ENCODE data around the gene NARS2. TPM values are rescaled to one million over a fixed set of nuclear protein-coding genes. Genes with fewer than 3 reads are reported as not detected.

Gene NARS2
- total RNA-seq, 4 donors from 2014 or later: 6.4 to 15.1 (median 10.4) TPM

DNA sequence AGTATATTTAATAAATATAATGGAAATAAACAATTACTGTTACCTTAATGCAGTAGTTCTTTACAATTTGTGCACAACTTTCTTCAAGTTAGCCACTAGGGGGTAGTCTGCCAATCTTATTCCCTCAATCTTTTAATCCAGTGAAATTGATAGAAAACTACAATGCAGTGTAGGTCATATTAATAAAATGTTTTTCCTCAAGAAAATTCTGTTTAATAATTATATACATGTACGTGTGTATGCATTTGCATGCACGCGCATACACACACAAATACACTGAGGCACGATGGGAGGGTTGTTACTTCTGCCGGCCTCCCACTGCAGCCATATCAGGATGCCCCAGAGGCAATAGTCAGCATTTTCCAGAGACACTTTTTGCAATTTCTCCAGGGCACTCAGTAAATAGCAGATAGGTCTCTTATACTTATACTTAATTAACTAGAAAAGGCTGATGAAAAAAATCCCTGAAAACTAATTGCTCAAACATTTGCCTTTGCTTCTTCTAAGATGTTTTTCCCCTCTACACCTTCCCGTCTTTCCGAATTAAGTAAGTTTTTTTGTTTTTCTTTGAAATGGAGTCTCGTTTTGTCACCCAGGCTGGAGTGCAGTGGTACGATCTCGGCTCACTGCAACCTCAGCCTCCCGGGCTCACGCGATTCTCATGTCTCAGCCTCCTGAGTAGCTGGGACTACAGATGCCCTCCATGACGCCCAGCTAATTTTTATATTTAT lies 160.2 kb downstream of the NARS2 start:
- peaks cover 7 to 40% (median 16%) of the 10 kb centered on the region in 4 donors for H3K4me1 ChIP-seq
- DNase-seq: no peak
- WGBS, 2 donors (ENCODE audit: low coverage in 1 of 2): 81 to 88% methylated on average over 7 to 14 of the region's 14 CpGs
- H3K4me3 ChIP-seq: no peak overlapping the region
- intact Hi-C loops (cut with DNase I; ENCODE audit: low total_unique reads) (no loop called here), in situ Hi-C loops (cut with MboI; ENCODE audit: low pct_ligation_motif_present in 1 of 4, low pct_unique_long_range_greater_than_20kb in 1 of 4, low sequenced_read_pairs in 3 of 4) (loop anchor here in 2 of 4 donors (10.0 to 25.0 kb wide), 2 partner anchors 150 to 177 kb away; no protein-coding TSS in a partner anchor)
- H3K27ac ChIP-seq: peak overlapping the region in 1 of 4 donors; percentile 99
- H3K27me3 ChIP-seq: no peaks in the 10 kb centered on the region
- peaks cover 10 to 12% of the 10 kb centered on the region in 2 donors for H3K9me3 ChIP-seq
- H3K36me3 ChIP-seq: no peaks in the 10 kb centered on the region
- TF ChIP-seq, protein P1, sequence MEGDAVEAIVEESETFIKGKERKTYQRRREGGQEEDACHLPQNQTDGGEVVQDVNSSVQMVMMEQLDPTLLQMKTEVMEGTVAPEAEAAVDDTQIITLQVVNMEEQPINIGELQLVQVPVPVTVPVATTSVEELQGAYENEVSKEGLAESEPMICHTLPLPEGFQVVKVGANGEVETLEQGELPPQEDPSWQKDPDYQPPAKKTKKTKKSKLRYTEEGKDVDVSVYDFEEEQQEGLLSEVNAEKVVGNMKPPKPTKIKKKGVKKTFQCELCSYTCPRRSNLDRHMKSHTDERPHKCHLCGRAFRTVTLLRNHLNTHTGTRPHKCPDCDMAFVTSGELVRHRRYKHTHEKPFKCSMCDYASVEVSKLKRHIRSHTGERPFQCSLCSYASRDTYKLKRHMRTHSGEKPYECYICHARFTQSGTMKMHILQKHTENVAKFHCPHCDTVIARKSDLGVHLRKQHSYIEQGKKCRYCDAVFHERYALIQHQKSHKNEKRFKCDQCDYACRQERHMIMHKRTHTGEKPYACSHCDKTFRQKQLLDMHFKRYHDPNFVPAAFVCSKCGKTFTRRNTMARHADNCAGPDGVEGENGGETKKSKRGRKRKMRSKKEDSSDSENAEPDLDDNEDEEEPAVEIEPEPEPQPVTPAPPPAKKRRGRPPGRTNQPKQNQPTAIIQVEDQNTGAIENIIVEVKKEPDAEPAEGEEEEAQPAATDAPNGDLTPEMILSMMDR (IDR thresholded peaks at IDR 0.05): peak; percentile 47 to 64 (median 59)
- TF ChIP-seq EP300 (IDR thresholded peaks at IDR 0.05; ENCODE audit: low read depth) (no peak), POLR2A (IDR thresholded peaks at IDR 0.05) (no peak), POLR2AphosphoS5 (IDR thresholded peaks at IDR 0.05) (no peak)

DNA sequence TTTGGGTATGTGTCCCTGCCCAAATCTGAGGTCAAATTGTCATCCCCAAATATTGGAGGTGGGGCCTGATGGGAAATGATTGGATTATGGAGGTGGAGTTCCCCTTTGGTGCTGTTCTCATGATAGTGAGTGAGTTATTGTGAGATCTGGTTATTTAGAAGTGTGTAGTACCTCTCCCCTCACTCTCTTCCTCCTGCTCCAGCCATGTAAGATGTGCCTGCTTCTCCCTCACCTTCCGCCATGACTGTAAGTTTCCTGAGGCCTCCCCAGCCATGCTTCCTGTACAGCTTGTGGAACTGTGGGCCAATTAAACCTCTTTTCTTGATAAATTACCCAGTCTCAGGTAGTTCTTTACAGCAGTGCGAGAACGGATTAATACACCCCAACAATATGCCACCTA lies 166.0 kb downstream of the NARS2 start:
- intact Hi-C loops (cut with DNase I; ENCODE audit: low total_unique reads) (no loop called here), in situ Hi-C loops (cut with MboI; ENCODE audit: low pct_ligation_motif_present in 1 of 4, low pct_unique_long_range_greater_than_20kb in 1 of 4, low sequenced_read_pairs in 3 of 4) (loop anchor here in 1 of 4 donors (25.0 kb wide), 1 partner anchor 171 kb away; no protein-coding TSS in a partner anchor)
- H3K9me3 ChIP-seq: peaks cover 13% of the 10 kb centered on the region in 2 donors
- TF ChIP-seq POLR2A (IDR thresholded peaks at IDR 0.05) (no peak), POLR2AphosphoS5 (IDR thresholded peaks at IDR 0.05) (no peak)
- H3K36me3 ChIP-seq: no peaks in the 10 kb centered on the region
- H3K4me1 ChIP-seq: peaks cover 0 to 10% (median 0%) of the 10 kb centered on the region in 4 donors
- no peaks in the 10 kb centered on the region for H3K27me3 ChIP-seq
- DNase-seq: no peak
- no peak overlapping the region for H3K4me3 ChIP-seq
- H3K27ac ChIP-seq: no peak overlapping the region
- 93 to 98% methylated on average over 3 of the region's 3 CpGs for WGBS, 2 donors (ENCODE audit: low coverage in 1 of 2)

DNA sequence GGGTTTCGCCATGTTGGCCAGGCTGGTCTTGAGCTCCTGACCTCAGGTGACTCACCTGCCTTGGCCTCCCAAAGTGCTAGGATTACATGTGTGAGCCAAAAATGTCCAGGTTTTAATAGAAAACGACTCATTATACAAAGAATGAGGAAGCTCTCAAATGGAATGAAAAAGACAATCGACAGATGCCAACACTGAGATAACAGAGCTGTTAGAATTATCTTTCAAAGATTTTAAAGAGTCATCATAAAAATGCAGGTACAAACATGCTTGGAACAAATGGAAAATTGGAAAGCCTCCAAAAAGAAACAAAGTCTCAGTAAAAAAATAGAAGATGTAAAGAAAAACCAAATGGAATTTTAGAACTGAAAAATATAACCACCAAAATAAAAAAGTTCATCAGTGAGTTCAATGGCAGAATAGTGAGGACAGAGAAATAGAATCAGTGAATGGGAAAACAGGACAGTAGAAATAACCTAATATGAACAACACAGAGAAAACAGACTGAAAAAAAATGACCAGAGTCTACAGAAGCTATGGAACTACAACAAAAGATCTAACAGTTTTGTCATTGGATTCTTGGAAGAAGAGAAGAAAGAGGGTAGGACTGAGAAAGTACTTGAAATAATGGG lies 168.0 kb downstream of the NARS2 start:
- Histone ChIP-seq H3K27me3 (no peaks in the 10 kb centered on the region), H3K27ac (no peak overlapping the region), H3K36me3 (no peaks in the 10 kb centered on the region), H3K9me3 (peaks cover 13% of the 10 kb centered on the region in 2 donors), H3K4me1 (peaks cover 0 to 7% (median 0%) of the 10 kb centered on the region in 4 donors), H3K4me3 (no peak overlapping the region)
- in situ Hi-C loops (cut with MboI; ENCODE audit: low pct_ligation_motif_present in 1 of 4, low pct_unique_long_range_greater_than_20kb in 1 of 4, low sequenced_read_pairs in 3 of 4): loop anchor here in 1 of 4 donors (25.0 kb wide), 1 partner anchor 169 kb away; no protein-coding TSS in a partner anchor
- TF ChIP-seq POLR2AphosphoS5 (IDR thresholded peaks at IDR 0.05) (no peak), EP300 (IDR thresholded peaks at IDR 0.05; ENCODE audit: low read depth) (no peak), POLR2A (IDR thresholded peaks at IDR 0.05) (no peak)
- TF ChIP-seq, protein P1 (IDR thresholded peaks at IDR 0.05): no peak
- WGBS, 2 donors (ENCODE audit: low coverage in 1 of 2): 71 to 74% methylated on average over 3 of the region's 3 CpGs
- intact Hi-C loops (cut with DNase I; ENCODE audit: low total_unique reads): no loop called here
- DNase-seq: no peak

DNA sequence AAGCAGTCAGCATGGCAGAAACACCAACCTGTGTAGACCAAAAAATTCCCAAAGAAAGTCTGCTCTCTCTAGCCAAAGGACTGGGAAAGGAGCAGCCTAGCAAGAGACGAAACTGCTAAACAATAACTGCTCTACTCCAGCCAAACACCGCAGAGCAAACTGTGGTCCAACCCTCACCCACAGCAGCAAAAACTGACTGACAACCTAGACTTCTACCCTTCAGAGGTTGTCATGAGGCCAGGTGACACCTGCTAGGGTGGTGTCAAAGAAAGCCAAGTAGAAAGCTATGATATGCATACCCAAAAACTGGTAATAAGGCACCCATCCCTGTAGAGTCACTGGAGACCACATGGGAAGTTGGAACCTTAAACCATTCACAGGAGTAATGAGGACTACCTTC lies 168.9 kb downstream of the NARS2 start:
- Histone ChIP-seq H3K4me1 (peaks cover 0 to 7% (median 0%) of the 10 kb centered on the region in 4 donors), H3K4me3 (no peak overlapping the region), H3K9me3 (peaks cover 13% of the 10 kb centered on the region in 2 donors), H3K27me3 (no peaks in the 10 kb centered on the region), H3K27ac (no peak overlapping the region), H3K36me3 (no peaks in the 10 kb centered on the region)
- in situ Hi-C loops (cut with MboI; ENCODE audit: low pct_ligation_motif_present in 1 of 4, low pct_unique_long_range_greater_than_20kb in 1 of 4, low sequenced_read_pairs in 3 of 4) (loop anchor here in 1 of 4 donors (25.0 kb wide), 1 partner anchor 169 kb away; no protein-coding TSS in a partner anchor), intact Hi-C loops (cut with DNase I; ENCODE audit: low total_unique reads) (no loop called here)
- TF ChIP-seq POLR2AphosphoS5 (IDR thresholded peaks at IDR 0.05): no peak
- no peak for TF ChIP-seq POLR2A (IDR thresholded peaks at IDR 0.05)
- TF ChIP-seq EP300 (IDR thresholded peaks at IDR 0.05; ENCODE audit: low read depth): no peak
- TF ChIP-seq, protein P1 (IDR thresholded peaks at IDR 0.05): no peak
- no peak for DNase-seq
- WGBS, 2 donors (ENCODE audit: low coverage in 1 of 2): 79% methylated on average over 2 of the region's 2 CpGs; no CpG with 5 or more reads in 1 of the 2 donors

Data from transverse colon (tissue), 4 donors.